Measurements from ENCODE around the gene ADAM15.

Gene ADAM15

GRCh38 chr1:155085504-155086127 is 34.5 kb downstream of the ADAM15 start:
- H3K9ac ChIP-seq, result no peak overlapping the region
- no peaks in the 10 kb centered on the region for H3K36me3 ChIP-seq (ENCODE audit: control insufficient read depth, insufficient read depth, low read length)
- H3K4me3 ChIP-seq (ENCODE audit: low read depth, low read length), result peak overlapping the region; percentile 76
- peak overlapping the region; percentile 86 for H3K4me2 ChIP-seq (ENCODE audit: low read length)
- TF ChIP-seq CTCF (IDR thresholded peaks at IDR 0.05), result no peak
- no peaks in the 10 kb centered on the region for H3K27me3 ChIP-seq (ENCODE audit: control insufficient read depth, insufficient read depth, low read length)
- H3K9me3 ChIP-seq (ENCODE audit: control insufficient read depth, low read length), result no peaks in the 10 kb centered on the region
- H2AFZ ChIP-seq, result peak overlapping the region; percentile 94
- no peaks in the 10 kb centered on the region for H3K4me1 ChIP-seq
- H3K79me2 ChIP-seq, result no peaks in the 10 kb centered on the region
- peak overlapping the region; percentile 80 for H3K27ac ChIP-seq

- Histone ChIP-seq H3K9me3 (ENCODE audit: control insufficient read depth, low read length) (no peaks in the 10 kb centered on the region), H3K36me3 (ENCODE audit: control insufficient read depth, insufficient read depth, low read length) (no peaks in the 10 kb centered on the region), H3K27me3 (ENCODE audit: control insufficient read depth, insufficient read depth, low read length) (no peaks in the 10 kb centered on the region), H2AFZ (no peak overlapping the region), H3K4me3 (ENCODE audit: low read depth, low read length) (peak overlapping the region; percentile 76), H3K79me2 (no peaks in the 10 kb centered on the region), H3K27ac (no peak overlapping the region), H3K9ac (no peak overlapping the region), H3K4me2 (ENCODE audit: low read length) (peak overlapping the region; percentile 86), H3K4me1 (no peaks in the 10 kb centered on the region)
- peak; percentile 82 for TF ChIP-seq CTCF (IDR thresholded peaks at IDR 0.05)
Measured at GRCh38 chr1:155086128-155086741, 35.1 kb downstream of the ADAM15 start.

GRCh38 chr1:155086856-155087535 is 35.9 kb downstream of the ADAM15 start:
- Histone ChIP-seq H2AFZ (no peak overlapping the region), H3K9ac (no peak overlapping the region), H3K36me3 (ENCODE audit: control insufficient read depth, insufficient read depth, low read length) (no peaks in the 10 kb centered on the region), H3K4me1 (no peaks in the 10 kb centered on the region), H3K4me3 (ENCODE audit: low read depth, low read length) (no peak overlapping the region), H3K27ac (no peak overlapping the region), H3K9me3 (ENCODE audit: control insufficient read depth, low read length) (no peaks in the 10 kb centered on the region), H3K79me2 (no peaks in the 10 kb centered on the region), H3K27me3 (ENCODE audit: control insufficient read depth, insufficient read depth, low read length) (no peaks in the 10 kb centered on the region), H3K4me2 (ENCODE audit: low read length) (no peak overlapping the region)
- no peak for TF ChIP-seq CTCF (IDR thresholded peaks at IDR 0.05)

GRCh38 chr1:155091071-155092051 is 40.2 kb downstream of the ADAM15 start:
- H3K27me3 ChIP-seq (ENCODE audit: control insufficient read depth, insufficient read depth, low read length), result no peaks in the 10 kb centered on the region
- no peak overlapping the region for H3K4me3 ChIP-seq (ENCODE audit: low read depth, low read length)
- peak overlapping the region; percentile 6 for H3K4me2 ChIP-seq (ENCODE audit: low read length)
- no peak overlapping the region for H3K9ac ChIP-seq
- no peaks in the 10 kb centered on the region for H3K9me3 ChIP-seq (ENCODE audit: control insufficient read depth, low read length)
- no peaks in the 10 kb centered on the region for H3K36me3 ChIP-seq (ENCODE audit: control insufficient read depth, insufficient read depth, low read length)
- H3K79me2 ChIP-seq, result no peaks in the 10 kb centered on the region
- H2AFZ ChIP-seq, result peak overlapping the region; percentile 48
- peaks cover 8% of the 10 kb centered on the region for H3K4me1 ChIP-seq
- peak; percentile 92 for TF ChIP-seq CTCF (IDR thresholded peaks at IDR 0.05)
- H3K27ac ChIP-seq, result no peak overlapping the region
